KBM-7 (cell line): Measurements from ENCODE around the gene GGA2.
A peak's percentile ranks its signal among the peaks of the same experiment; 100 is the strongest.
"Not testable (repeated sequence)": the region's sequence is repeated elsewhere in the genome, so short reads cannot be mapped to it uniquely, and the experiment has no call there.

Experiments
- DNase-seq: peaks from one replicate; pipeline ENCODE4 v3.0.0-alpha.2; 2015
- in situ Hi-C: fragments of 300-500 bp; cut with MboI; formaldehyde crosslinking; loops from 2 replicates; pipeline ENCODE4 v1.14.3; 2020; ENCODE audit warnings: low sequenced_read_pairs, low pct_unique_long_range_greater_than_20kb, mixed read lengths

GGA2 gene

DNA sequence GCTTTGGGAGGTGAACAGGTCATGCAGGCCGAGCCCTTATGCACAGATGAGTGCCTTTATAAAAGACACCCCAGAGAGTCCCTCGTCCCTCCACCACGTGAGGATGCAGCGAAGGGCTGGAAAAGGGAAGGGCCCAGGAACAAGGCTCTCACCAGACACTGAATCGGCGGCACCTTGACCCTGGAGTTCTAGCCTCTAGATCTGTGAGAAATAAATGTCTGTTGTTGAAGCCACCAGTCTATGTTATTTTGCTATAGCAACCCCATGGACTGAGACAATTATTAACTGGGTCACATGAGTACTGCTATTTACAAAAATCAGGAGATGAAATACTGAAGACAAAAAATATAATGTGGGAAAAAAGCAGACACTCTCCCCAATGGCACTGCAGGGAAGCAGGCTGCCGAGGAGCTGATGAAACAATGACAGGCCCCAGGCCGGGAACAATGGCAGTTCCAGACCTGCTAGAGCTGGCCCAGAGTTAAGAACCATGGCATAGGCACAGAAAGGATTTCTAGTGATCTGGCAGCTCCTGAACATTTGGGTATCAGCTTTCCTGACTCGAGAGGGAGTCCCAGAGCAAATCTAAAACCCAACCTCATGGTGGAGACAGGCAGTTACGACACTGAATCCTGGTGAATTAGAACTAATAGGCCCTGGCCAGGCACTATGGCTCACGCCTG lies 17.8 kb upstream of the GGA2 start:
- in situ Hi-C loops = no loop called here
- no peak for DNase-seq

DNA sequence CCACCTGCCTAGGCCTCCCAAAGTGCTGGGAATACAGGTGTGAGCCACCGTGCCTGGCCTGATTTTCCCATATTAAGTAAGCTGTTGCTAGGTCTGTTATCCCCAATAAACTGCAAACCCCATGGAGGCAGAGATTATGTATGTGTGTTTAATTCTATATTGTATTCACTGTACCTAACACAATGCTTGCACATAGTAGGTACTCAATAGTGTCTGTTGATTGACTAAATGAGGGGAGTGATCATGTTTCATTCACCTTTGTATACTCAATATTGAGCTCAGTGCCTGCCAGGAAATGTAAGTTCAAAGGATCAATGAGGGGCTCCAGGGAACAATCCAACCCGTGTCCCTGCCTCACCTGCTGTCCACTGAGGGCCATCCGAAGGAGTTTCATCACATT lies 14.6 kb upstream of the GGA2 start:
- in situ Hi-C loops = no loop called here
- DNase-seq = no peak

GRCh38 chr16:23523876-23524385 lies 13.6 kb upstream of the GGA2 start:
- in situ Hi-C loops = no loop called here
- DNase-seq = no peak

DNA sequence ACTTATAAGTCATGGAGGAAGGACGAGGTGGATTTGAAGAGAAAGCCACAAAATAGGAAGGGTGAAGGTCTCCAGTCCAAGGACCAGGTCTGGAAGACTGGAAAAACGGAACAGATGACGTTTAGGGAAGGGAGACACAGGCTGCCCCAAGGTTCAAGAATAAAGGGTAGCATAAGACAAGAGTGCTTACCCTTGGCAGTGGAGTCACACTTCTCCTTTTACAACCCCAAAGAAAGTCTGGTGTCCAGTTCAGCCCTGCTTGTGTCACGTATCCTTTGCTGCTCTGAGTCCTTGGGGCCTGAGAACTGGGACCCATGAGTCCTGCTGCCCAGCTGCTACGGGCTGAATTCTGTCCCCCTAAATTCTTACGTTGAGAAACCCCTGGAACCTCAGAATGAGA lies 13.0 kb upstream of the GGA2 start:
- in situ Hi-C loops = no loop called here

DNA sequence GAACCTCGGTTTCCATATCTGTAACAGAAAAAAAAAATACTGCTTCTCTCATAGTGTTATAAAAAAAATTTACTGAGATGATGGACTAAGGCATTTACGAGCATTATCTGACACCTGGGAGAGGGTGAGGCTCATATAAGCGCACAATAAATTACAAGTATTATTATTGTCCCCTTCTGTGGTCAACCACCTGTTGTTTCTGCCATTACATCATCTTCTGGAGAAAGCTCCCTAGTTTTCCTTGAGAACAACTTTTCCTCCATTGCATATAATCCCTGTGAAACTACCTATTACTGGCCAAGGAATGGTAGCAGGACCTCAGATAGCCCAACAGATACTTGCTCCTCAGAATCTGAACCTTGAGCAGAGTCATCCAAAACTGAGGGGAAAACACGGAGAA lies 11.7 kb upstream of the GGA2 start:
- no peak for DNase-seq
- in situ Hi-C loops = no loop called here

More for the DNA sequence above, 13.0 kb upstream of the GGA2 start:
- no peak for DNase-seq

GRCh38 chr16:23521037-23521743 lies 10.9 kb upstream of the GGA2 start:
- peak; percentile 29 for DNase-seq
- in situ Hi-C loops = no loop called here

DNA sequence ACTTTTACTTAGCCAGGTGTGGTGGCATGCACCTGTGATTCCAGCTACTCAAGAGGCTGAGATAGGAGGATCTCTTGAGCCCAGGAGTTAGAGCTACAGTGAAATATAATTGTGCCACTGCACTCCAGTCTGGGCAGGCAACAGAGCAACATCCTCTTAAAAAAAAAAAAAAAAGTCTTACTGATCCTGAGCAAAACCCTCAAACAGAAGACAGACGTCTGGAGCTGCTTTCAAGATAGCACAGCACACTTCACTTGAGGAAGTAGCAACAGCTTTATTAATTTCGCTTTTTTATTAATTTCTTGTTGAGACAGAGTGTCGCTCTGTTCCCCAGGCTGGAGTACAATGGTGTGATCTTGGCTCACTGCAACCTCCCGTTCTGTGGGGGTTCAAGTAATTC lies 10.2 kb upstream of the GGA2 start:
- in situ Hi-C loops = no loop called here
- no peak for DNase-seq

GRCh38 chr16:23519282-23519681 lies 9.0 kb upstream of the GGA2 start:
- in situ Hi-C loops = no loop called here
- no peak for DNase-seq

DNA sequence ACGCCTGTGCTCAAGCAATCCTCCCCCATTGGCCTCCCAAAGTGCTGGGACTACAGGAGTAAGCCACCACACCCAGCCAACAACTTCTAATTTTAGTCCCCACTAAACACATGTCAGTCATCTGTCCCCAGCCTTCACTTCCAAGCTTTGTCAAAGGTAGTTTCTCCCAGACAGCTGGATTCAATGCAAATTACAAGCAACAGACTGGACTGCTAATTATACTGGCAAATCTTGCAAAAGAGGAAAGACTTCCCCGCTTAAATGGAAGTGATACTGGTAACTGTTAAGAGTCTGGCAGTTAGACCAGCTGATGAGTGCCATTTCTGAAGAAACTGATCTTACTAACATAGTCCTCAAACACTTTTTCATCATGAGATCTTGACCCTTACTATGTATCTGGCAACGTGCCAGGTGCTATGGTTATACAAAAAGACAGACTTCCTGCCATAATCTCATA lies 8.2 kb upstream of the GGA2 start:
- in situ Hi-C loops = no loop called here

DNA sequence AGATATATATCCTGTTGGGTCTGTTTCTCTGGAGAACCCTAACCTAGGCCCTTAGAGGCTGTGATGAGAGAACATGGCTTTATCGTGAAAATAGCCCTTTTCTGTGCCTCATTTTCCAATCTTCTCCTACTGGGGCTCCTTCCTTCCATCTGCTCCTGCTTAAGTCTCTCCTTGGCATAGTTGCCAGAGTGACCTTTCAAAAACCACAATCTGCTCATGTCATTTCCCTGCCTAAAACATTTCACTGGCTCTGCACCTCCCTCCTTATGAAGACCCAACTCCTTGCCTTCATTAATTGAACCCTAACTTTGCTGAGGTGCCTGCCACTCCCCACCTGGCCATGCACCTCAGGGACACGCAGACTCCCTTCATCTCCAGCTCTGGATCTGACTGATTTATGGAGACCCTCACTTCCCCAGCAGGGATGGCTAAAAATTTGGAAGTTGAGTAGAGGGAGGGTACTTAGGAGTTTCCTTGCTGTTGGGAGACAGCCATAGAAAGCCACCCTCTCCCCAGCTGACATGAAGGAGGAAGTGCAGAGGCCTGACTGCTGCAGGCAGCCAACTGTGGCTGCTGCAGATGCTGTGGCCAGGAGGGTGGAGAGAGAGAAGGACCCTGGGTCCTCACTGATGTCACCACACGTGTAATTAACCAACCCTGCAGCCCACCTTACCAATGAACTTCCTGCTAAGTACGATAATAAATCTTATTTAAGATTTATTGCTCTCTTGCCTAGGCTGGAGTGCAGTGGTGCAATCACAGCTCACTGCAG lies 6.3 kb upstream of the GGA2 start:
- peak; percentile 72 for DNase-seq
- in situ Hi-C loops = no loop called here

More for the DNA sequence above, 8.2 kb upstream of the GGA2 start:
- DNase-seq = peak; percentile 25

DNA sequence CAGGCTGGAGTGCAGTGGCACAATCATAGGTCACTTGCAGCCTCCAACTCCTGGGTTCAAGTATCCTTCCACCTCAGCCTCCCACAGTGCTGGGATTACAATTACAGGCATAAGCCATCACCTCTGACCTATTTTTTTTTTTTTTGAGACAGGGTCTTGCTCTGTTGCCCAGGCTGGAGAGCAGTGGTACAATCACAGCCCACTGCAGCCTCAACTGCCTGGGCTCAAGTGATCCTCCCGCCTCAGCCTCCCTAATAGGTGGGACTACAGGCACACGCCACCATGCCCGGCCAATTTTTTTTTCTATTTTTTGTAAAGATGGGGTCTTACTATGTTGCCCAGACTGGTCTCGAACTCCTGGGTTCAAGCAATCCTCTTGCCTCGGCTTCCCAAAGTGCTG lies 5.6 kb upstream of the GGA2 start:
- DNase-seq = no peak
- in situ Hi-C loops = no loop called here

GRCh38 chr16:23514381-23515152 lies 4.3 kb upstream of the GGA2 start:
- in situ Hi-C loops = no loop called here
- DNase-seq = peak; percentile 38

DNA sequence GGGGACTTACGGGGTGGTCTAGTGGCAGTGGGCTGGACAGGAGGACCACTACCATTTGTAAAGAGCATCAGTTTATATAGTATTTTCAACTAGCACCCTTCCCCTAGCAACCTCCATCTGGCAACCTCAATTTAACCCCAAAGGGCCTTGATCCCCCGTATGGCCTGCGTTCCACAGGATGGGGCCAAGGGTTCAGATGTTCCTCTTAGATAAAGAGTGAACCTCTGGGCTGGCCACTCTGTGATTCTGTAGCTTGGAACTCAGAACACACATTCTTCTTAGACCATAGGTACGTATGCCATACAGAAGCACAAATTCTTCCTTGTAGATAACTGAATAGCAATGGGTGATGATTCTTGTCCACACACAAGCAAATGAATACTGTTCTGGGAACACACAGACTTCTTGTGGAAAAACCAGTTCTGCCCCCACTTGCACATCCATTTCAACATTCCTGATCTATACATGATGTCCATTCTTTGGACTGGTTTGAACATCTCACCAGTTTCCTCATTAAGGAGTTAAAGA lies 1.9 kb upstream of the GGA2 start:
- DNase-seq = no peak
- in situ Hi-C loops = no loop called here

GRCh38 chr16:23511731-23512130 lies 1.4 kb upstream of the GGA2 start:
- in situ Hi-C loops = no loop called here
- no peak for DNase-seq

- in situ Hi-C loops, DNase-seq: not testable (repeated sequence)
These were observed 599 bp upstream of the GGA2 start for GRCh38 chr16:23510915-23511270.

DNA sequence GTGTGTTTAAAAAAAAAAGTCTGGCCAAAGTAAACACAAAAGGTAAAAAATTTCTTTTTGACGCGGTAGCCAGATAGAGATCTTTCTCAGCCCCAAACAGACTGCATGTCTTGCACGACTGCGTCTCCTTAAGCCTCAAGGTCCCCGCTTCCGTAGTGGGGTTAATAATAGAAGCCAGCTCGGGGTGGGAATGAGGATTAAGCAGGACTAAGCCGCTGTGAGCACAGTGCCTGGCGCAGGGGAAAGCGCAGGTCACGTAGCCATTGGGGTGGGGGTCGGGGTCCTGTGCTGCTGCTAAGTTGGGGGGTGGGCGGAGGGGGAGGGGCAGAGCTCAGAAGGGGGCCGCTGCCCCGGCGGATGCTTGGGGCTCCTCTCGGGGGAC lies 521 bp downstream of the GGA2 start:
- DNase-seq = peak; percentile 49

DNA sequence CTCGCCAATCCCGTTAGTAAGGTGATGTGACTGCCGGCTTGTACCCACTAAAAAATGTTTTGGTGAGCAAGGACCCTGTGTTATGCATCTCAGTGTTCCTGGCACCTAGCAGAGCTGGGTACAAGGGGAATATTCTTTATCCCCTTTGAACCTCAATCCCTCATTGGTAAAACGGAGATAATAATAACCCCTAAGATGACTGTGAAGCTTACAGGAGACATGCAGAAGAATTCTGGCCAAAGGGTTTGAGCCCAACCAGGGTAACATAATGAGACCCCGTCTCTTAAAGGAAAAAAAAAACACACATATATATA lies 896 bp downstream of the GGA2 start:
- DNase-seq = no peak
- in situ Hi-C loops = no loop called here

More for the DNA sequence above, 521 bp downstream of the GGA2 start:
- in situ Hi-C loops = no loop called here

- in situ Hi-C loops = no loop called here
- peak; percentile 34 for DNase-seq
These were observed 1.5 kb downstream of the GGA2 start for GRCh38 chr16:23508589-23509440.
